Ecto neural progenitor cell (in vitro differentiated cells): ENCODE measurements around the gene PRKCE.
"Not testable (repeated sequence)": the region's sequence is repeated elsewhere in the genome, so short reads cannot be mapped to it uniquely, and the experiment has no call there.

Experiments
- DNase-seq: peaks from one replicate; pipeline ENCODE4 v3.0.0-alpha.2; 2018; ENCODE audit warnings: low spot score

The PRKCE gene

GRCh38 chr2:45911538-45911937 is 260.1 kb downstream of the PRKCE start:
- no peak for DNase-seq

- DNase-seq, result no peak
Observed at GRCh38 chr2:45912109-45912508, 260.6 kb downstream of the PRKCE start.

- no peak for DNase-seq
Observed at GRCh38 chr2:45913539-45913938, 262.1 kb downstream of the PRKCE start.

- DNase-seq, result no peak
Observed at GRCh38 chr2:45915523-45915922, 264.0 kb downstream of the PRKCE start.

GRCh38 chr2:45917561-45918176 is 266.2 kb downstream of the PRKCE start:
- DNase-seq, result not testable (repeated sequence)

GRCh38 chr2:45918463-45919159 is 267.1 kb downstream of the PRKCE start:
- no peak for DNase-seq

- DNase-seq, result no peak
Observed at GRCh38 chr2:45919160-45919650, 267.7 kb downstream of the PRKCE start.

GRCh38 chr2:45919711-45920111 is 268.2 kb downstream of the PRKCE start:
- no peak for DNase-seq

GRCh38 chr2:45921921-45922320 is 270.4 kb downstream of the PRKCE start:
- DNase-seq, result no peak

GRCh38 chr2:45922577-45922988 is 271.1 kb downstream of the PRKCE start:
- peak; percentile 65 for DNase-seq

GRCh38 chr2:45923701-45924100 is 272.2 kb downstream of the PRKCE start:
- DNase-seq, result no peak

GRCh38 chr2:45925026-45925425 is 273.6 kb downstream of the PRKCE start:
- DNase-seq, result no peak

GRCh38 chr2:45925636-45926366 is 274.3 kb downstream of the PRKCE start:
- no peak for DNase-seq

GRCh38 chr2:45928946-45929345 is 277.5 kb downstream of the PRKCE start:
- no peak for DNase-seq

GRCh38 chr2:45929674-45930395 is 278.4 kb downstream of the PRKCE start:
- no peak for DNase-seq

- DNase-seq, result no peak
Observed at GRCh38 chr2:45930396-45930792, 278.9 kb downstream of the PRKCE start.

GRCh38 chr2:45932278-45932975 is 281.0 kb downstream of the PRKCE start:
- DNase-seq, result no peak

- DNase-seq, result peak; percentile 86
Observed at GRCh38 chr2:45935791-45936622, 284.5 kb downstream of the PRKCE start.

GRCh38 chr2:45936623-45936979 is 285.1 kb downstream of the PRKCE start:
- no peak for DNase-seq

GRCh38 chr2:45937990-45938389 is 286.5 kb downstream of the PRKCE start:
- DNase-seq, result no peak
